Head of caudate nucleus (tissue), 42 donors: ENCODE data around the gene CLIC5.
"Not testable (repeated sequence)": the region's sequence is repeated elsewhere in the genome, so short reads cannot be mapped to it uniquely, and the experiment has no call there.

Source experiments
- DNase-seq, 42 donors: peaks; one replicate each; pipeline versions ENCODE4 v3.0.0 to v3.0.0-alpha.2; 2020 to 2021; ENCODE audit warnings: mixed read lengths in 7 of 42
- intact Hi-C: fragments of 100-400 bp; cut with DNase I; formaldehyde crosslinking; loops from one replicate; pipeline ENCODE4 v1.15.0; 2022

CLIC5 gene

DNA sequence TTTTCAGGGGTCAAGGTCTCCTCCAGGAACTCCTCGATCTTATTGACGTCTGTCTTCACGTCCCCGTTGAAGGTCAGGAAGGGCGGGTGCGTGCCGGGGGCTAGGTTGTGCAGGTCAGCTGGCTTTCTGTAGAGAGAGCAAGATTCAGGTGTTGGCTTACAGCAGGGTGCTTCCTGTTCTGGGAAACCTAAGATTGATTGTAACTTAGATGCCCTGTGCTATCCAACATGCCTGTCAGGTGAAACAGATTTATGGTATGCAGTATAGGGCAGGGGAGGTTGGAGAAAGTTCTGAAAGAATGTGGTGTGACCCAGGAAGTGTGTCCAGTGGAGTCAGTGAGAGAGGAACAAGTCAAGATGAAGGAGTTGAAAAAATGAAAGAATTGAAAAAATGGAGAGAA, 66.4 kb downstream of the CLIC5 start:
- intact Hi-C loops: no loop called here
- DNase-seq: no peak

- intact Hi-C loops: no loop called here
- DNase-seq: no peak
These were observed 67.9 kb downstream of the CLIC5 start for GRCh38 chr6:45947807-45948206.

- intact Hi-C loops: no loop called here
- no peak for DNase-seq
These were observed 68.8 kb downstream of the CLIC5 start for GRCh38 chr6:45946887-45947286.

- intact Hi-C loops: no loop called here
- DNase-seq: no peak
These were observed 69.3 kb downstream of the CLIC5 start for GRCh38 chr6:45946352-45946751.

DNA sequence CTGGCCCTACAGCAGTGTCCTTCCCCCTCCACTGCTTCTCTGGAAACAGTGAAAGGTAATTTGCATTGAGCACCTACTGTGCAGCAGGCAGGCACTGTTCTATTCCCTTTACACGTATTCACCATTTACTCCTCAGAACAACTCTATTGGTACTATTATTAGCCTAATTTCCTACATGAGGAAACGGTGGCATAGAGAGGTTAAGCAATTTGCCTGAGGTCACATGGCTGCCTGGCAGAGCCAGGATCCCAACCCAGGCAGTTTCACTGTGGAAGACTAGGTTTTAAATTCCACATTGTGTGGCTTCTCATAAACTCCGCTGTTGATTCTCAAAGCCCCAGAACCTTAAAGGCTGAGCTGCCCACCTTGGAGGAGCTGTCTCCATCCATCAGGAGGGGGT, 72.7 kb downstream of the CLIC5 start:
- intact Hi-C loops: no loop called here
- DNase-seq: no peak

DNA sequence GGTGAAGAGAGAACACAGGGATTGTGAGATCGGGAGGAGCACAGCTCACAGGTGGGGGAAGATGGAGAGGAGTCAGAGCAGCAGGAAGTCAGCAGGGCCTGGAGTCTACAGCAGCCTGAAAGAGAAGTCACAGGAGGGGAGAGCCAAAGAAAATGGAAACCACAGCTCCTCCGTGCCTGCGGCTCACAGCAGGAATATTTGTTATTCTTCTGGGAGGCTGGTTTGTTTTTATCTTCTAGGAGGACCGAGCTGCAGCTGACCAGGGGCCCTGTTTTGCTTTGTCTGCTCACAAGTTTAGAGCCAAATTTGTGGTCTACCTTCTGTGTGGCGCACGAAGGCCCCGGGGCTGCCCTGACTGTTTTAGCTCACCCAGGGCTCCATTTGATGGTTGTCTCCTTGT, 81.8 kb downstream of the CLIC5 start:
- DNase-seq: no peak
- intact Hi-C loops: no loop called here

DNA sequence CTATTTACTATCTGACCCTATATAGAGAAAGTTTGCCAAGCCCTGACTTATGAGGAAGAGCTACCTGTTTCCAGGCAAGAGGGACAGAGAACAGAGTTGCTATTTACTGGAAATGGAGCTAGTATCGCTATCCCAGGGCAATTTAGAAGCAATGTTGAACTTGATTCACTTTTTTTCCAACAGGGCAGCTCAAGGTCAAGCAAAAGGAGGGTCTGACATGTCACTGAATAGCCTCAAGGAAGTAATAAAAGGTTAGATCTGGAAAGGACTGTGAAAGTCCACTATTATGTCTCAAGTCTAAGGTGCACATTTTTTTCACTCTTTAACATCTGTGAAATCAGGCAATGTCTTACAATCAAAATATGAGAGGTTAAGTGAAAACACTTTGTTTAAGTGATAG, 84.4 kb downstream of the CLIC5 start:
- no peak for DNase-seq
- intact Hi-C loops: no loop called here

GRCh38 chr6:45930420-45931040, 85.1 kb downstream of the CLIC5 start:
- DNase-seq: peak; percentile 26 to 86 (median 66)
- intact Hi-C loops: no loop called here

DNA sequence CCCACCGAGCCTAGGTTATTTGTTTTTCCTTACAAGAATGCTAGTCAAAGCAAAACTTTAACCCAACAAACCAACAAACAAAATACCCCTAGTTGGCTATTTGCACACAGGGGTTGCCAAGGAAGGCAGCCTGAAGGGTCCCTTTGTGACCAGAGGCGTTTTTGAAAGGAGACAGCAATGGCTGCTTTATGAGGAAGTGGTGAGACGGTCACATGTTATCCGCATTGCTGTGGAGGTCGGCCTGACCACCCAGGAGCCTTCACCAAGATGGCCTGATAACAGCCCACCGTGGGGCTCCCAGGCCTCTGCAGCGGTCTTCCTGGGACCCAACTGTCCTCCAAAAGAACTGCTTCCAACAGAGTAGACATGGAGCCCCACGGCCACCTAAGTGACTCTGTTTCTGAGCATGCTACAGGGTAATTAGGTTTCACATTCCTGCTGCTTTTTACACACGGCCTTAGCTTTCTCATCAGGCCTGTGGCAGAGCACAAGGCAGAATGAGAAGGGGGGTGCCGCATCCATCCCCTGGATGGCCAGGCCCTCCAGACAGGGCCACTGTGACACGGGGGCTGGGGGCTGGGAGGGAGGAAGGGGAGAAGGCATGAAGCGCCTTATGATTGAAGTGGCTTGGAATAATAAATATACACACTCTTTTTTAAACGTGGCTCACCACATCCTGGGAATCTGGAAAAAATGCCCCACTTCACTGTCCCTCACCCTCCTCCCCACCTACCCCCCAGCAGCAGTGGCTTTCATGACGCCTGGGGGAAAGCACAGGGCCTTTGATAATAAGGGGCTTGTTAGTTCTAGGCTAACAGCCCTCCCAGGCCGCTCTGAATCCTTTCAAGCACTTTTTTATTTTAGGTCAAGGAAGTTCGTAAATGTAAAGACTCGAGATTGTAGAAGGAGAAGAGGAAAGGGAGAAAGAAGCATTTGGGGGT, 86.0 kb downstream of the CLIC5 start:
- DNase-seq: no peak
- intact Hi-C loops: no loop called here

DNA sequence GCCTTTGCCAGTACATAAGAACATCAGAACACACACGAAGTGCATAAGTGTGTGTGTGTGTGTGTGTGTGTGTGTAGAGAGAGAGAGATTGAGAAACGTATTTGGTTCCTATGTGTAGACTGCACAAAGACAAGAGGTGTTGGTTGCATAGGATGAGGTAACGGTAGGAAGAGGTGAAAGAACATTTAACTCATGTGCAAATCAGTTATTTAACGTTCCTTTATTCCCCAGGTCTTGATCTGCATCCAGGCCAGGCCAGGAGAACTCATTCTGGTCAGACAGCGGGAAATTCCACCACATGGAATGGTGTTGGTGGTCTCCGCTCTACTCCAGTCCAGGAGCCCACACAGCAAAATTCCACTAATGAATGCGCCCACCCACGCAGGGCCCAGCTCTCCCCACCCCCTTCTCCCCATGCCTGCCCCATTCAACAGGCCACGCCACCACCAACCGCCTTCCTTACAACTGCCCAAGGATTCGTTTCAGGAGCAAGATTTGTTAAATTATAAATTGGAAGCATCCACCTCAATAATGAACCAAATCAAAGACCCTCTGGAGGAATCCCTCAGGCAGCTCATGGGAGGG, 86.8 kb downstream of the CLIC5 start:
- no peak for DNase-seq
- intact Hi-C loops: no loop called here

- DNase-seq: no peak
- intact Hi-C loops: no loop called here
These were observed 88.0 kb downstream of the CLIC5 start for GRCh38 chr6:45927421-45928320.

GRCh38 chr6:45926423-45926822, 89.2 kb downstream of the CLIC5 start:
- DNase-seq, intact Hi-C loops: not testable (repeated sequence)

DNA sequence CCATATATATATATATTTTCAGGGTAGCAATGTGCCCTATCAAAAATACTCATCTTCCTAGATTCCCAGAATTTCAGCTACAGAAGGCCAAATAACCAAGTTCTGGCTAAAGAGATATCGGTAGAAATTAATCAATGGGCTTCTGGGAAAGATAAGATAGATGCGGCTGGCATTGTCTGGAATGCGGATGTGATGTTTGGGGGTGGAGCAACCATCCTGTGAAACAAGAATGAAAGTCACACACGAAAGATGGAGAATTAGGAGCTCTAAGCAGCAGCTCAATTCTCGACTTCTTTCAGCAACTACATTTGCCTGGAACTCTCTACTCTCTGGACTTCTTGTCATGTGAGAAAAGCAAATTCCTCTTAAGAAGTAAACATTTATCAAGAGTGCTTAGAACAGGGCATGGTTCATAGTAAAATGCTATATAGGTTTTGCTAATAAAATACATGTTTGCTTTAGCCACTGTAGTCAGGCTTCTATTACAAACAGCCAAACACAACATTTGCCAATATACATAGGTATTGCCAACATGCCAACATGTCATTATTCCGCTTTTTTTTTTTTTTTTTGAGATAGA, 90.8 kb downstream of the CLIC5 start:
- DNase-seq: no peak
- intact Hi-C loops: loop anchor here (5.0 kb wide), 2 partner anchors 1268 to 1448 kb away; no protein-coding TSS in a partner anchor

DNA sequence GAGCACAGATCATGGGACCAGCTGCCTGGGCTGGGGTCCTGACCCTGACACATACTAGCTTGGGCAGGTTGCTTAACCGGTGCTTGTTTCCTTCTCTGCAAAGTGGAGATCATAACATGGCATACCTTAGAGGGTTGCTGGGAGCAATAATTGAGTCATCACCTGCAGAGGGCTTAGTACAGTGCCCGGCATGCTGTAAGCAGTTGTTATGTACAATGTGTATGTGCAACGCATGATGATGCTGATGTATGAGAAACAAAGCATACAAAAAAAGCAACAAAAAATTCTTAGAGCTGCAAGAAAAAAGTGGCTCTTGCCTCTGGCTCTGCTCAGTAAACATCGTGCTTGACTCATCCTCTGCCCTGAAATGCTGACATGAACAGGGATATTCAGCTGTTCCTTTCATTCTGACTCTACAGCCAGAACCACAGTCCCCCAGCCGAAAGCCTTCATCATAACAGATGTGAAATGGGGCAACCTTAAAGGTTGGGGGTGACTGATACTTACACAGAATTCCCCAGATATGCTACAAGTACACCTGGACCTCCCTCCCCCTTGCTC, 91.7 kb downstream of the CLIC5 start:
- intact Hi-C loops: loop anchor here (5.0 kb wide), 2 partner anchors 1267 to 1447 kb away; no protein-coding TSS in a partner anchor
- DNase-seq: no peak

- peak; percentile 42 to 87 (median 70) for DNase-seq
- intact Hi-C loops: loop anchor here (5.0 kb wide), 2 partner anchors 1266 to 1446 kb away; no protein-coding TSS in a partner anchor
These were observed 92.8 kb downstream of the CLIC5 start for GRCh38 chr6:45922728-45923351.

- DNase-seq: peak in 1 of 42 donors; percentile 33
- intact Hi-C loops: loop anchor here (5.0 kb wide), 2 partner anchors 1264 to 1444 kb away; no protein-coding TSS in a partner anchor
These were observed 93.9 kb downstream of the CLIC5 start for GRCh38 chr6:45921691-45922281.

- no peak for DNase-seq
- intact Hi-C loops: loop anchor here (5.0 kb wide), 2 partner anchors 1264 to 1444 kb away; no protein-coding TSS in a partner anchor
These were observed 94.7 kb downstream of the CLIC5 start for GRCh38 chr6:45920819-45921511.
